GM19023 (cell line): Measurements from ENCODE around the gene KMT2D.

Source experiments
- ATAC-seq: cut with Tn5 transposase; IDR thresholded peaks from one replicate; pipeline ENCODE4 v1.9.1; 2021; ENCODE audit warnings: mild to moderate bottlenecking, moderate library complexity; ENCODE audit not compliant: unreplicated experiment

KMT2D gene

DNA sequence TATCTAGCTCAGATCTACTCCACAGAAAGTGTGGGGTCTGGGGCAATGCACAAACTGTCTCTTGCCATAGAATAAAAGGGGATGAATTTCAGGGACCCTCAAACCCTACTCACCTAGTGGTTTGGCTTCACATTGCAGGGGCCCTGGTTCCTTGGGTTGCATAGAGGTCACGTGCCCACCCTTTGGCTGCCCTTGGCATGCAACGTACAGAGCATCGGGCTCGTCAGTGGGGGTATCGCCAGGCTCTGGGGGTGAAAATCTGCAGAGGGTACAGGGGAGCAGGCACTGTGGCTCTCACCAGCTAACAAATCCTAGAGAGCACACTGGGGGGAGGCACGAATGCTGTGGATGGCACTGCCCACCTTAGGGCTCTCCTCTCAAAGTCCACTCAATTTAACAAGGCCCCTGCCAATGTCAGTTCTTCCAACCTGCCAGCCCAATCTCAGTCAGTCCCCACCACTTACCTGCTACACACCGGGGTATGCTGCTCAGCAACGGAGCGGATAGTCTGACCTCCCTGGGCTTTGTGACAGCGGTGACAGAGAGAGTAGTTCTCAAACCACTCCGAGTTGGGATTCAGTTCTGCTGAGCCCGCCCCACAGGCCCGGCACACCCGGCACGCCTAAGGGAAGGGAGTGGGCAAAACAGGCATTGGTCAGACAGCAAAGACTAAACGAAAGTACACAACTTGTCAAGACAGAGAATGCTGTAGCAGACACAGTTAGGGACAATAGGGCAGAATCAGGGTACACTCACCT is 8.0 kb downstream of the KMT2D start:
- ATAC-seq = no peak

DNA sequence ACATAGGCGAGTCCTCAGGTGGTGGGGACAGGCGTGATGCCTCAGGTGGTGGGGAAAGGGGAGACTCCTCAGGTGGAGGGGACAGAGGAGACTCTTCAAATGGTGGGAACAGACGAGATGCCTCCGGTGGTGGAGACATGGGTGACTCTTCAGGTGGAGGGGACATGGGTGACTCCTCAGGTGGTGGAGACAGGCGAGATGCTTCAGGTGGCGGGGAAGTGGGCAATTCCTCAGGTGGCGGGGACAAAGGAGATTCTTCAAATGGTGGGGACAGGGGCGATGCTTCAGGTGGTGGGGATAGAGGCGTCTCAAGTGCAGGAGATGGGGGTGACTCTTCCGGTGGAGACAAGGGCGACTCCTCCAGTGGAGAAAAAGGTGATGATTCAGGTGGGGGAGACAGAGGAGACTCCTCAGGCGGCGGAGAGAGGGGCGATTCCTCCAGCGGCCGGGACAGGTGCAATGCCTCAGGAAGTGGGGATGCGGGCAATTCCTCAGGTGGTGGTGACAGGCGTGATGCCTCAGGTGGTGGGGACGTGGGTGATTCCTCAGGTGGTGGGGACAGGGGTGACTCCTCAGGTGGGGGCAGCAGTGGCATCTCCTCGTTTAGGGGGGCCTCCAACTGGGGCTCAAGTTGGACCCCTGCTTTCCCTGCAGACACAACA is 8.7 kb downstream of the KMT2D start:
- ATAC-seq = no peak

DNA sequence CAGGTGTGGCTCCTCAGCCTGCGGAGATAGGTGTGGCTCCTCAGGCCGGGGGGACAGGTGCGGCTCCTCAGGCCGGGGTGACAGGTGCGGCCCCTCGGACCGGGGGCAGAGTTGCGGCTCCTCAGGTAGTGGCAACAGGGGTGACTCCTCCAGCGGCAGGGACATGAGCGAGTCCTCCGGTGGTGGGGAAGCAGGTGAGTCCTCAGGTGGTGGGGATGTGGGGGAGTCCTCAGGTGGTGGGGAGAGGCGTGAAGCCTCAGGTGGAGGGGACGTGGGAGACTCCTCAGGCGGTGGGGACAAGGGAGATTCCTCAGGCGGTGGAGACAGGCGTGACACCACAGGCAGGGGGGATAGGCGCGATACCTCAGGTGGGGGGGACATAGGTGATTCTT is 9.2 kb downstream of the KMT2D start:
- no peak for ATAC-seq

DNA sequence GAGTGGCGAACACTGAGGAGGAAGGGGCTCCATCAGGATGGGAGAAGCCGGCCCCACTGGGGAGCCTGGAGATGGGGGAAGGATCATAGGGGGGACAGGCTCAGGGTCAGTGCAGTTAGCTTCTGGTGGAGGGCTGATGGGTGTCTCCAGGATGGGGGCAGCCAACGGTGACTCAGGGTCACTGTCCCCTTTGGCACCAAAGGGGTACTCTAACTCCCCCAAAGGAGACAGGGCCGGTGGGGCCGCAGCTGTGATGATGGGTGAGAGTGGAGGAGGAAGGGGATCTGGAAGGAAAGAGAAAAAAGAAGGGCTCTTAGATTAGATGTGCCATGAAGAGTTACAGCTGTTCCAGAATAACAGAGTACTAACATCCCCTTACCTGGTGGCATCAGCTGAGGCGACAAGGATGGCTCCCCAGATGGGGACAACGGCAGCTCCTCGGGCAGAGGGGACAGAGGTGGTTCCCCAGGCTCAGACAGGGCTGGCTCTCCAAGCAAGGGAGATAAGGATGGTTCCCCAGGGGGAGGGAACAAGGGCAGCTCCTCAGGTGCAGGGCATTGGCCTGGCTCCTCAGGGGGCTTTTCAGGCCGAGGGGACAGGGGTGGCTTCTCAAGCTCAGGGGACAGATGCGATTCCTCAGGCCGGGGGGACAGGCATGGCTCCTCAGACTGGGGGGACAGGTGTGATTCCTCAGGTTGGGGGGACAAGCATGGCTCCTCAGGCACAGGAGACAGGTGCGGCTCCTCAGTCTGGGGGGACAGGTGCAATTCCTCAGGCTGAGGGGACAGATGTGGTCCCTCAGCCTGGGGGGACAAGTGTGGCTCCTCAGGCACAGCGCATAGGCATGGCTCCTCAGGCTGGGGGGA is 9.9 kb downstream of the KMT2D start:
- ATAC-seq = no peak

DNA sequence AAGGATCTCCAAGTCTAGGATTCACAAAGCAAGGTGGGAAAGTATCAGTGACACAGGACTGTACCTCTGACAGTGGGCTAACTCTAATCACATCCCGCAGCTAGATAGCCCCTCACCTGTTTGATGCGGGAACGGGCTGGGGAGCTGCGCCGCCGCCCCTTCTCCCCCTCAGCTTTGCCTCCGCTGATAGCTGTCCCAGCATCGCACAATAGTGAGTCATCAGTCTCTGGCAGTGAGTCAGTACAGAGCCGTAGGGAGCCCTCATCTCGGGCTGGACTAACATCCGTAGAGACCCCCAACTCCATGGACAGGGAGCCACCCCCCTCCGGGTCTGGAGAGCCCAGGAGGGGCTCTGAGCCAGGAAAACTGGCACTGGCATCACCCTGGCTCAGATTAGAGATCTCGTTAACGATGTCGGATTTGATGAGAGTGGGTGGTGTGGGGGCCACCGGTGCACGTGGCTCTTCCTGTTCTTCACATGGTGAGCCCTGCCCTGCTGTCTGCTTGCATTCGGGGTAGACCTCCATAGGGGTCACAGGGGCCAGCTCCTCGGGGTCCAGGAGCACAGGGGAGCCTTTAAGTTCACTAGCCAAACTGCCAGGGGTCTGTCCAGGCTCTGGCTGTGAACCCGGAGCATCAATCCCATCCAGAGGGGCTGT is 10.9 kb downstream of the KMT2D start:
- no peak for ATAC-seq

- no peak for ATAC-seq
These were observed 11.6 kb downstream of the KMT2D start for GRCh38 chr12:49048953-49049352.

DNA sequence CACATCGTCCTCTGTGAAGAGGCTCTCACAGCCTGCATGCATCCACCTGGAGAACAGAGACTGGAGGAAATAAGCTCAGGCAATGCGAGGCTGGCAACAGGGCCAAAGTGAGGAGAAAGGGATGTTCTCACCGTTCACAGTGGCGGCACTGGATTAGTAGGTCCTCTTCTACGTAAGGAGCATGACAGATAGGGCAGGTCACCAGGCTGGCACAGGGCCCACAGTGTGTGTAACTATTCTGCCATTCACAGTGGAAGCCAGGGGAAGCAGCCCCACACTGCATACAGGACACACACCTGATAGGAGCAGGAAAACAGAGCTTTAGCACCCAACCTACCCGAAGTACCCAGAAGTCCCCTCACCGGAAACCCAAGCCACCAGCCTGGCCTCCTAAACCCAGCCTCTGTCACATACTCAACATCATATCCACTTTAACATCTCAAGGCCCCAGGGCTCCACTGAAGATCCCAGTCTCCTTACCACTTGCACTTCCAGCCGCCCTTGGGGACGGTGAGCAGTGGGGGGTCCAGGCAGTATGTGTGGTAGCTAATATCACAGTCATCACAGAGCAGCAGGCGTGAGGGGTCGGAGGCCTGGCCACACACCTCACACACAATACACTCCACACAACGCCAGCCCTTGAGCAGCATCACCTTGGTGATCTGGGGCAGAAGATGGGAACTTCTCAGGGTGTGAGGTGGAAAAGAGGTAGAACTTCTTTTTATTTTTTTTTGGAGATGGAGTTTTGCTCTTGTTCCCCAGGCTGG is 14.3 kb downstream of the KMT2D start:
- ATAC-seq = no peak

DNA sequence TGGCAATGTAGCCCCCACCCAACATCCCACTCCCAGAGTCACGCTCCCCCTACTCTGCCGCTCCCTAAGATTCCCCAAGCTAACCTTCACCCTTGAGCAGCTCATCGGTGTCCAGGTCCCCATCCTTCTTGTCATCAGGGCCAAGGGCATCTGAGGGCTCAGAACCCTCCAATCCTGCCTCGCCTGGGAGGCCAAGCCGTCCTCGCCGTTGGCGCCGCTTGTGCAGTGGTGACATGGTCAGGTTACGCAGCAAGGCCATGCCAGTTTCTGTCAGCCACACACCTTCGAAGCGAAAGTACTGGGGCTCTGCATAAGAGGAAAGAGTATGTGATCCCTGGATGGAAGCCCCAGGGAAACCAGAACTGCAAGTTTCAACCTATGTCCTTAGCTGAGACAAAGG is 15.9 kb downstream of the KMT2D start:
- ATAC-seq = no peak

DNA sequence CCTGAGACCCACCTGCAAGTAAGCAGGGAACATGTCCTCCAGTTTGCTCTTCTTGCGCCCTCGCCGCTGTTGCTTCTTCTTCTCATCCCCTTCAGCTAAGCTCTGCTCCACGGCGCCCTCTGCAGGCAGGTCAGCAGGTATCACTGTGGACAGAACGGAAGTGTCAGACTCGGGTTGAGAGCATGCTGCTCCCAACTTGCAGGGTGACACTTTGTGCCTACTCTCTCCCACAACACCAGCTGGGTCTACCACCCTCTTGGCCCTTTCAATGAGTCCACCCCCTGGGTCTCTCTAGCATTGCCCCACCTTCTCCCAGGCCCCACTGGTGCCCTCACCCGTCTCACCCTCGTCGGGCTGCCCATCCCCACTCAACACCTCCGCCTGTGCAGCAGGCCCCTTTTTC is 16.7 kb downstream of the KMT2D start:
- ATAC-seq = no peak

DNA sequence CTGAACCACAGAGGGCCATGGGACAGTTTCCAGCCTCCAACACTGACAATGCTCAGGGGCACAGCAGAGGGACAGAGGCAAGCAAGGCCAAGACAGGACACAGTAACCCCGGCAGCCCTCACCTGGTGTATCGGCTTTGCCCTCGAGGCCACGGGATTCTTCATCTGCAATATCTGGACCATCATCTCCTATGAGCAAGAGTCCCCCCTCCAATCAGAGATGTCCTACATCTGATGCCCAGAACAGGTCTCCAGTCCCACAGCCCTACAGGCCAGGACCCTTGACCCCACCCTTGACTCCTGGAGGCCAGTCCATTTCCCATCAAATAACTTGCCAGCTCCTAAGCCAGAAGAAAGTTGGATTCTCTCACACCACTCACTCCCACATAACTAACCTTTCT is 17.4 kb downstream of the KMT2D start:
- no peak for ATAC-seq

- ATAC-seq = no peak
These were observed 18.6 kb downstream of the KMT2D start for GRCh38 chr12:49041881-49042484.

- no peak for ATAC-seq
These were observed 19.3 kb downstream of the KMT2D start for GRCh38 chr12:49041036-49041880.

GRCh38 chr12:49040364-49040855 is 20.2 kb downstream of the KMT2D start:
- no peak for ATAC-seq

GRCh38 chr12:49039421-49040363 is 20.9 kb downstream of the KMT2D start:
- no peak for ATAC-seq

DNA sequence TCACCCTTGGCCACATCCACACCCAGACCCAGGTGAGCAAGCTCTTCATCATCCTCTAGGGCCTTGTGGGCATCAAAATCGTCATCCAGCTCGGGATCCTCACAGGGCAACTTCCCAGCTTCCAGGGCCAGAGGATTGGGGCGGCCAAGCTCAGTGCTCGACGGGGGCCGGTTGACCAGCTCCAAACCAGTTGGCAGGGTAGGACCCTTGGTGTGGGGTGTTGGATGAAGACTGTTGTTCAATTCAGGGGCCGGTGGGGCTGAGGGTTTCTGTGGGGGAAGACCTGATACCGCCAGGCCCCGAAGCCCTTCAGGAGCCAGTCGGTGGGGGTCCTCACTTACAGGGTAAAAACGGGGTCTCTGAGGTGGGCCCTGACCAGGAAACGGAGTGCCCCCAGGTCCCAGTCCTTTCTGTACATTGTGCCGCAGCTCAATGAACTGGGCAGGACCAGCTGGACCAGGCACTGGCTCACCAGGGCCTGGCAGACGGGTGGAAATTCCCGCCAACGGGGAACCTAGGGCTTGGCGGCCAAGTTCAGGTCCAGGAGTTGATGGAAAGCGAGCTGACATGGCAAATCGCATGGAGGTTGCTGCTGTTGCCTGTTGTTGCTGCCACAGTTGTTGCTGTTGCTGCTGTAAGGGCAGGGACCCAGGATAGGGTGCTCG is 22.2 kb downstream of the KMT2D start:
- no peak for ATAC-seq

DNA sequence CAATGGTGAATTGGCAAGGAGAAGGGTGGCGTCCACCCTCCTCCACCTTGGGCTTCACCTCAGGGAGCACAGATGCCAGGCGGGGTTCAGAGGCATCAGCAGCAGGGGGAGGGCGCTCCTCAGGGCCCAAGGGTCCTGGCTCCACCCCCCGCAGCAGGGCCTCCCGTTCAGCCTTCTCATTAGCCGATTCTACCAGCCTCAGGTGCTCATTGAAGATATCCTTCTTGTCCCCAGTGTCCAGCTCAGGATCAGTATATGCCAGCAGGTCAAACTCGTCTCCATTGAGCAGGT is 22.7 kb downstream of the KMT2D start:
- no peak for ATAC-seq

DNA sequence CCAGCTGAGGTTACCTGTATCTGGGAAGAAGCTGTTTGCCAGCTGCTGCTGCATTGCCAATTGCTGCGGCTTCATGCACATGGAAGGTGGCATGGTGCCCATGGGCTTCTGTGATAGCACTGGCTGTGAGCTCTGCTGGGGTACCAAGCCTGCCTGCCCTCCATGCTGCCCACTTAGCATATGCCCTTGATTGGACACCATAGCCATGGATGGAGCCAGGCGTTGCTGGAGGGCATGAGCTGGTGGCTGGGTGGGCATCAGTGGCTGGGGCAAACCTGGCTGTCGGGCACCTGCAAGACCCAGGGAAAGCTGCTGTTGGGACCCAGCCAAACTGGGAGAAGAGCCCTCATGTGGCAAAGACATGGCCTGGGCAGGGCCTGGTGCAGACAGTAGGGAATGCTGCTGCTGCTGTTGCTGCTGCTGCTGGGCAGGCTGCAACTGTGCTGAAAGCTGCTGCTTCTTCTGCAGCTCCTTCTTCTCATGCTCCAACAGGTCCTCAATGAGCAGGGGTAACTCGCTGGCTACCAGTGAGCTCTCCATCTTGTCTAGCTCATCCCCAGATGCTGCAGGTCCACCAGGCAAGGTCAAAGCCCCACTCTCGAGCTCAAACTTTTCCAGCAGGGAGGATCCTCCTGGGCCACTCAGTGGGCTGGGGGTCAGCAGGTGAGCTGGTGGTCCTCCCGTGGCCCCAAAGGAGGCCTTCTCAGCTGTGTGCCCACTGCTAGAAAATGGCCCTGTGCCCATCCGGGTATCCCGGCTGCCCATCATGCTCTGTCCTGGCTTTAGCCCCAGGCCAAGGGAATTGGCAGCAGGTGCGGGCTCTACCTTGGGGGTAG is 23.3 kb downstream of the KMT2D start:
- no peak for ATAC-seq
